H1 (cell line): ENCODE data around the gene TRPM1. TPM values are rescaled to one million over a fixed set of nuclear protein-coding genes. Genes with fewer than 3 reads are reported as not detected.

Experiments
- CTCF ChIA-PET: fragments of 300-600 bp; sonication (Branson Sonifier 250); formaldehyde crosslinking; loops from one replicate; lab custom pipeline; 2021; ENCODE audit not compliant: partially characterized antibody; lab: Charles Lee
- POLR2A ChIA-PET: fragments of 300-600 bp; sonication (Branson Sonifier 250); formaldehyde crosslinking; loops from one replicate; lab custom pipeline; 2021; ENCODE audit warnings: inconsistent platforms; ENCODE audit not compliant: partially characterized antibody; lab: Charles Lee
- DNase-seq, 2 experiments: peaks; one replicate each; pipeline versions ENCODE4 v3.0.0 to v3.0.0-alpha.2; 2010 to 2022; ENCODE audit warnings: low spot score in 2 of 2, low read depth in 1 of 2, mixed read lengths in 1 of 2
- FAIRE-seq: peaks from 2 replicates; lab custom pipeline; 2011; peaks lifted over from hg19 to GRCh38; lab: Jason Lieb, UNC
- H2AFZ ChIP-seq: 2 replicates; pipeline ENCODE4 v1.8.1; 2012; ENCODE audit warnings: low read length, inconsistent platforms
- H2AK5ac ChIP-seq: 2 replicates; pipeline ENCODE4 v1.6.1; 2013; ENCODE audit warnings: low read depth, low read length
- H2BK120ac ChIP-seq: replicated peaks from 2 replicates; pipeline ENCODE3; 2013; ENCODE audit warnings: low read depth, low read length, inconsistent platforms
- H2BK12ac ChIP-seq: 2 replicates; pipeline ENCODE4 v1.6.1; 2013; ENCODE audit warnings: low read depth, low read length
- H2BK15ac ChIP-seq: 2 replicates; pipeline ENCODE4 v1.6.1; 2013; ENCODE audit warnings: low read length
- H2BK20ac ChIP-seq: 2 replicates; pipeline ENCODE4 v1.6.1; 2013; ENCODE audit warnings: low read length
- H2BK5ac ChIP-seq: 2 replicates; pipeline ENCODE4 v1.6.1; 2013; ENCODE audit warnings: low read depth, low read length
- H3K14ac ChIP-seq: 2 replicates; pipeline ENCODE4 v1.6.1; 2013; ENCODE audit warnings: inconsistent platforms; ENCODE audit not compliant: insufficient read length
- H3K18ac ChIP-seq: 2 replicates; pipeline ENCODE4 v1.6.1; 2013; ENCODE audit warnings: low read length; ENCODE audit errors: extremely low read depth
- H3K23ac ChIP-seq: 2 replicates; pipeline ENCODE4 v1.6.1; 2013; ENCODE audit warnings: inconsistent platforms; ENCODE audit not compliant: insufficient read length
- H3K23me2 ChIP-seq: 2 replicates; pipeline ENCODE4 v1.6.1; 2013; ENCODE audit warnings: low read depth, low read length
- H3K27ac ChIP-seq: 2 replicates; pipeline ENCODE4 v1.6.1; 2011; ENCODE audit warnings: low read depth, low read length, inconsistent platforms
- H3K27me3 ChIP-seq, 4 experiments: replicated peaks in 1 of 4; 1 replicate in 1 of 4; 2 replicates in 3 of 4; pipeline versions ENCODE4 v1.6.1 to v1.8.1; 2011 to 2013; ENCODE audit warnings: low read length in 3 of 4, mild to moderate bottlenecking in 3 of 4, inconsistent platforms in 2 of 4, mixed read lengths in 2 of 4, moderate library complexity in 1 of 4; ENCODE audit not compliant: control insufficient read depth in 3 of 4, insufficient read depth in 3 of 4; ENCODE audit errors: extremely low read depth in 1 of 4
- H3K36me3 ChIP-seq, 4 experiments: 2 replicates each; pipeline versions ENCODE4 v1.6.1 to v1.8.1; 2011 to 2013; ENCODE audit warnings: mild to moderate bottlenecking in 4 of 4, low read length in 3 of 4, moderate library complexity in 2 of 4, control low read depth in 1 of 4, inconsistent platforms in 1 of 4; ENCODE audit not compliant: insufficient read depth in 4 of 4, control insufficient read depth in 2 of 4
- H3K4ac ChIP-seq: replicated peaks from 2 replicates; pipeline ENCODE3; 2013; ENCODE audit warnings: low read length, low read depth, mixed read lengths, inconsistent platforms; ENCODE audit not compliant: insufficient read length
- H3K4me1 ChIP-seq, 4 experiments: replicated peaks in 1 of 4; 1 replicate in 1 of 4; 2 replicates in 3 of 4; pipeline versions ENCODE4 v1.6.1 to v1.8.1; 2011 to 2013; ENCODE audit warnings: low read length in 3 of 4, inconsistent platforms in 2 of 4, mixed read lengths in 1 of 4; ENCODE audit not compliant: insufficient read depth in 4 of 4, control insufficient read depth in 3 of 4
- H3K4me2 ChIP-seq, 2 experiments: 2 replicates each; pipeline versions ENCODE4 v1.6.1 to v1.8.1; 2011 to 2013; ENCODE audit warnings: low read depth in 2 of 2, low read length in 2 of 2, control low read depth in 1 of 2, inconsistent platforms in 1 of 2, mild to moderate bottlenecking in 1 of 2; ENCODE audit not compliant: insufficient read depth in 1 of 2
- H3K4me3 ChIP-seq, 4 experiments: fragments of 200-600, 300-600 bp in 1 of 4; sonication (generic), shearing (Covaris generic), sonication (Bioruptor Twin) in 1 of 4; 2 replicates each; pipeline versions ENCODE4 v1.5.1 to v1.8.1; 2011 to 2016; ENCODE audit warnings: low read length in 4 of 4, low read depth in 3 of 4, control low read depth in 2 of 4, inconsistent platforms in 2 of 4, mild to moderate bottlenecking in 2 of 4, mixed read lengths in 1 of 4, moderate library complexity in 1 of 4; ENCODE audit not compliant: insufficient read depth in 2 of 4; ENCODE audit errors: extremely low read depth in 1 of 4
- H3K56ac ChIP-seq: replicated peaks from 2 replicates; pipeline ENCODE3; 2013; ENCODE audit warnings: low read depth, mild to moderate bottlenecking, mixed read lengths, low read length, inconsistent platforms; ENCODE audit not compliant: insufficient read length
- H3K79me1 ChIP-seq: 2 replicates; pipeline ENCODE4 v1.6.1; 2013; ENCODE audit warnings: low read depth, low read length, control low read depth
- H3K79me2 ChIP-seq, 2 experiments: 2 replicates each; pipeline versions ENCODE4 v1.6.1 to v1.8.1; 2012 to 2013; ENCODE audit warnings: low read length in 2 of 2, mild to moderate bottlenecking in 2 of 2, inconsistent platforms in 1 of 2; ENCODE audit not compliant: insufficient read depth in 2 of 2, control insufficient read depth in 1 of 2
- H3K9ac ChIP-seq, 4 experiments: replicated peaks in 1 of 4; 1 replicate in 1 of 4; 2 replicates in 3 of 4; pipeline versions ENCODE4 v1.6.1 to v1.8.1; 2011 to 2013; ENCODE audit warnings: low read depth in 3 of 4, low read length in 3 of 4, control low read depth in 2 of 4, mild to moderate bottlenecking in 2 of 4, moderate library complexity in 2 of 4, inconsistent platforms in 1 of 4; ENCODE audit errors: extremely low read depth in 1 of 4
- H3K9me3 ChIP-seq, 2 experiments: 2 replicates each; pipeline versions ENCODE4 v1.6.1 to v1.8.1; 2012 to 2013; ENCODE audit warnings: mild to moderate bottlenecking in 2 of 2, moderate library complexity in 2 of 2, control low read depth in 1 of 2, inconsistent platforms in 1 of 2, low read depth in 1 of 2, low read length in 1 of 2, mixed read lengths in 1 of 2; ENCODE audit not compliant: insufficient read depth in 2 of 2
- H4K20me1 ChIP-seq, 2 experiments: replicated peaks in 1 of 2; 2 replicates each; pipeline versions ENCODE3 to v1.8.1; 2011 to 2013; ENCODE audit warnings: inconsistent platforms in 2 of 2, low read length in 2 of 2, mild to moderate bottlenecking in 1 of 2; ENCODE audit not compliant: insufficient read depth in 2 of 2, control insufficient read depth in 1 of 2
- H4K5ac ChIP-seq: 2 replicates; pipeline ENCODE4 v1.6.1; 2013; ENCODE audit warnings: low read length, low read depth, mixed read lengths, inconsistent platforms; ENCODE audit not compliant: insufficient read length
- H4K8ac ChIP-seq: 2 replicates; pipeline ENCODE4 v1.8.0; 2013; ENCODE audit warnings: mild to moderate bottlenecking, moderate library complexity, low read length, inconsistent platforms; ENCODE audit not compliant: insufficient read depth; ENCODE audit errors: extremely low read depth
- H4K91ac ChIP-seq: replicated peaks from 2 replicates; pipeline ENCODE3; 2013; ENCODE audit warnings: low read length, mixed read lengths, inconsistent platforms; ENCODE audit not compliant: insufficient read length
- BACH1 ChIP-seq: IDR thresholded peaks from 2 replicates; pipeline ENCODE4 v1.6.1; 2012; ENCODE audit warnings: low read length, improper control_type of control experiment
- CBX5 ChIP-seq: fragments of 300-800, 300-1000 bp; sonication (generic); IDR thresholded peaks from 2 replicates; pipeline ENCODE4 v1.7.1; 2016; ENCODE audit warnings: antibody characterized with exemption, low read length, low read depth
- CREB1 ChIP-seq: IDR thresholded peaks from 2 replicates; pipeline ENCODE4 v1.6.1; 2012; ENCODE audit warnings: inconsistent platforms
- EZH2 ChIP-seq: fragments of 200-600 bp; sonication (generic); IDR thresholded peaks from 2 replicates; pipeline ENCODE4 v1.7.1; 2012; ENCODE audit warnings: low read depth, mild to moderate bottlenecking, moderate library complexity, low read length, inconsistent platforms; ENCODE audit not compliant: severe bottlenecking
- GTF2F1 ChIP-seq: IDR thresholded peaks from 2 replicates; pipeline ENCODE4 v1.6.1; 2012; ENCODE audit warnings: low read depth, low read length, improper control_type of control experiment, borderline replicate concordance
- NANOG ChIP-seq: IDR thresholded peaks from 2 replicates; pipeline ENCODE4 v1.6.1; 2011; ENCODE audit warnings: low read length, low read depth, mild to moderate bottlenecking, inconsistent platforms; ENCODE audit not compliant: insufficient read depth, poor library complexity, severe bottlenecking
- RAD21 ChIP-seq, 2 experiments: IDR thresholded peaks in 1 of 2; conservative IDR thresholded peaks in 1 of 2; 2 replicates each; pipeline ENCODE4 v1.6.1; 2011; ENCODE audit warnings: low read depth in 2 of 2, low read length in 2 of 2, improper control_type of control experiment in 1 of 2, inconsistent platforms in 1 of 2, mild to moderate bottlenecking in 1 of 2, moderate library complexity in 1 of 2
- RXRA ChIP-seq: IDR thresholded peaks from 2 replicates; pipeline ENCODE4 v1.6.1; 2011; ENCODE audit warnings: low read depth, mild to moderate bottlenecking, low read length, moderate library complexity; ENCODE audit not compliant: insufficient read depth
- SAP30 ChIP-seq: fragments of 300-600 bp; sonication (generic); IDR thresholded peaks from 2 replicates; pipeline ENCODE4 v1.7.1; 2012; ENCODE audit warnings: low read length, moderate library complexity, mild to moderate bottlenecking, inconsistent platforms; ENCODE audit not compliant: insufficient read depth, insufficient replicate concordance
- SIN3A ChIP-seq, 2 experiments: IDR thresholded peaks in 1 of 2; conservative IDR thresholded peaks in 1 of 2; 2 replicates each; pipeline ENCODE4 v1.6.1; 2011 to 2012; ENCODE audit warnings: low read length in 2 of 2, improper control_type of control experiment in 1 of 2, low read depth in 1 of 2, mild to moderate bottlenecking in 1 of 2
- SIRT6 ChIP-seq: IDR thresholded peaks from one replicate; pipeline ENCODE4 v1.7.1; 2012; ENCODE audit warnings: low read length, inconsistent platforms
- SP2 ChIP-seq: IDR thresholded peaks from 2 replicates; pipeline ENCODE4 v1.6.1; 2012; ENCODE audit warnings: mild to moderate bottlenecking, low read length, inconsistent platforms
- SRF ChIP-seq: IDR thresholded peaks from 2 replicates; pipeline ENCODE4 v1.6.1; 2011; ENCODE audit warnings: mild to moderate bottlenecking, low read depth, low read length, moderate library complexity
- WGBS, 2 experiments: shearing (Covaris generic) in 1 of 2; methylation state at CpG; one replicate each; pipeline versions ENCODE4 v1.1.6 to v1.1.7; 2013 to 2015; ENCODE audit warnings: low lambda C conversion rate in 2 of 2, mixed read lengths in 2 of 2, inconsistent platforms in 1 of 2, low coverage in 1 of 2, missing lambda C conversion rate in 1 of 2; ENCODE audit not compliant: insufficient replicate concordance in 2 of 2, insufficient coverage in 1 of 2, insufficient read length in 1 of 2; ENCODE audit errors: extremely low coverage in 1 of 2, missing lambda C conversion rate in 1 of 2; 5-methylcytosine and 5-hydroxymethylcytosine counted together
- polyA plus RNA-seq, 7 experiments: library from polyadenylated mRNA; depleted of rRNA in 3 of 7; stranded (reverse) in 5 of 7; unstranded in 2 of 7; fragments of >200 nt in 5 of 7; fragments of 200-250 nt in 2 of 7; gene quantifications; 1 replicate in 5 of 7; 2 replicates in 1 of 7; 4 replicates in 1 of 7; pipeline versions ENCODE4 v1.2.1 to v1.2.3, GENCODE V29; 2011 to 2013; ENCODE audit warnings: missing spikeins in 2 of 7, mixed read lengths in 2 of 7
- total RNA-seq: library from RNA; stranded (reverse); fragmentation: NEBNext Ultra II Directional; extraction: Animal tissue kit (Norgen Biotek cat#: 25700); gene quantifications from 2 replicates; pipeline ENCODE4 v1.2.1, GENCODE V29; 2021

TRPM1 gene
- total and polyA plus RNA-seq, 2 of the 8 experiments (the other 6 are each of a cell fraction or from before 2014, with no cell fraction given), result 0.05 TPM; not detected in 1

DNA sequence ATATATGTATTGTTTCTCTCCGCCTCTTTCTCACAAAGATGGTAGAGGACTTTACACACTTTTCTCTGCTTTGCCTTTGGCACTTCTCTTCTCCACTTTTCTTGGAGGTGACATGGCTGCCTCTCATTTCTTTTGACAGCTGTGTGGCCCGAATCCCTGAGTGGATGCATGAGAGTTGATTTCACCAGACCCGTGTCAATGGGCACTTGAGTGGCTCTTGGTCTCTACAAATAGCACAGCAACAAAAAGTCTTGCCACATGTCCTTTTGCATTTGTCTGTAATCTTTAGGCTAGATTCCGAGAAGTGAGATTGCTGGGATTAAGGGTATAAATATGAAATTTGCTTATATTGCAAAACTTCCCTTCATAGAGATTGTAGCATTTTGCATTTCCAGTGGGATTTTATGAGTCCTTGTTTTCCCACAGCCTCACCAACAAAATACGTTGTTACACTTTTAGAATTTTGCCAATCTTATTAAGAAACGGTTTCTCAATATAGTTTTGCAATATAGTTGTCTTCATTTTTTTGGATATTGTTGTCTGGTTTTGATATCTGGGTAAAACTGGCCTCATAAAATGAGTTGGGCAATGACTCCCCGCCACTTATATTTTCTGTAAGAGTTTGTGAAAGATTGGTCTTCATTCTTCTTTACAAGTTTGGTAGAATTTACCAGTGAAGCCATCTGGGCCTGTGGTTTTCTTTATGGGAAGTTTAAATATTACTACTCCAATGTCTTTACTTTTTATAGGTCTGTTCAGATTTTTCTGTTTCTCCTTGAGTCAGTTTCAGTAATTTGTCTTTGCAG, 5.2 kb upstream of the TRPM1 start:
- H2BK120ac ChIP-seq, result no peak overlapping the region
- no peak overlapping the region for H3K56ac ChIP-seq
- no peak overlapping the region for H2BK20ac ChIP-seq
- no peaks in the 10 kb centered on the region for H3K79me2 ChIP-seq
- no peaks in the 10 kb centered on the region for H3K36me3 ChIP-seq
- H3K27ac ChIP-seq, result no peak overlapping the region
- no peaks in the 10 kb centered on the region; a peak in 1 of 7 replicates for H3K4me1 ChIP-seq
- ChIA-PET POLR2A (no interaction called here), CTCF (no interaction called here)
- H2BK5ac ChIP-seq, result no peak overlapping the region
- H4K8ac ChIP-seq, result no peak overlapping the region
- no peak overlapping the region for H3K4ac ChIP-seq
- H4K20me1 ChIP-seq, result no peaks in the 10 kb centered on the region
- H4K5ac ChIP-seq, result no peak overlapping the region
- FAIRE-seq (no peak), DNase-seq (no peak)
- no peak overlapping the region for H2BK12ac ChIP-seq
- no peaks in the 10 kb centered on the region for H3K23me2 ChIP-seq
- H3K79me1 ChIP-seq, result no peaks in the 10 kb centered on the region; the same call in 1 of the 2 replicates
- no peak overlapping the region for H2AK5ac ChIP-seq
- WGBS, 2 experiments, result 70% methylated on average over 7 of the region's 7 CpGs; no CpG with 5 or more reads in 1 of the 2 experiments
- no peak overlapping the region for H4K91ac ChIP-seq
- no peak overlapping the region for H3K4me2 ChIP-seq
- no peaks in the 10 kb centered on the region for H3K27me3 ChIP-seq
- H3K18ac ChIP-seq, result no peak overlapping the region
- no peak overlapping the region for H2BK15ac ChIP-seq
- H3K4me3 ChIP-seq, result no peak overlapping the region
- no peak overlapping the region for H3K14ac ChIP-seq
- no peak overlapping the region for H3K9ac ChIP-seq
- no peak overlapping the region for H3K23ac ChIP-seq
- H2AFZ ChIP-seq, result no peak overlapping the region
- H3K9me3 ChIP-seq, result no peaks in the 10 kb centered on the region
- TF ChIP-seq GTF2F1 (no peak), RAD21 (IDR thresholded peaks at IDR 0.05 in 1 of 2, conservative IDR thresholded peaks at IDR 0.05 in 1 of 2; ENCODE audit: low read depth in 2 of 2, low read length in 2 of 2) (no peak), EZH2 (no peak), SIN3A (conservative IDR thresholded peaks at IDR 0.05 in 1 of 2, IDR thresholded peaks at IDR 0.05 in 1 of 2; ENCODE audit: low read depth in 1 of 2, low read length in 2 of 2) (no peak), BACH1 (no peak), SP2 (no peak), CREB1 (no peak), RXRA (no peak), SIRT6 (no peak), CBX5 (no peak), SRF (no peak), SAP30 (no peak), NANOG (no peak)
